PFSK-1 (cell line): ENCODE data around the gene RICTOR. TPM values are rescaled to one million over a fixed set of nuclear protein-coding genes. Genes with fewer than 3 reads are reported as not detected.

Source experiments
- FOXP2 ChIP-seq: optimal IDR thresholded peaks from 2 replicates; pipeline ENCODE3; 2011; ENCODE audit warnings: borderline replicate concordance, control low read depth, inconsistent platforms; ENCODE audit not compliant: insufficient read depth; ENCODE audit errors: extremely low read length, extremely low read depth
- POLR2AphosphoS5 ChIP-seq: IDR thresholded peaks from 2 replicates; pipeline ENCODE4 v1.6.1; 2012; ENCODE audit warnings: low read depth, mild to moderate bottlenecking, control low read depth, low read length, moderate library complexity
- SIN3A ChIP-seq: IDR thresholded peaks from 2 replicates; pipeline ENCODE4 v1.6.1; 2012; ENCODE audit warnings: mild to moderate bottlenecking, low read length, moderate library complexity, borderline replicate concordance; ENCODE audit not compliant: insufficient read depth
- TAF1 ChIP-seq: IDR thresholded peaks from 2 replicates; pipeline ENCODE4 v1.6.1; 2012; ENCODE audit warnings: low read length, control low read depth, borderline replicate concordance; ENCODE audit not compliant: insufficient read depth
- polyA plus RNA-seq: library from polyadenylated mRNA; unstranded; fragments of >200 nt; gene quantifications from one replicate; pipeline ENCODE4 v1.2.1, GENCODE V29; 2012; ENCODE audit warnings: low read depth, missing spikeins; ENCODE audit not compliant: insufficient read length
- TF ChIP-seq, protein P1 (sequence below), 2 experiments: IDR thresholded peaks; 2 replicates each; pipeline versions ENCODE4 v1.6.1 to v1.8.0; 2011 to 2012; ENCODE audit warnings: low read depth in 2 of 2, low read length in 2 of 2, control low read depth in 1 of 2, inconsistent platforms in 1 of 2, mild to moderate bottlenecking in 1 of 2, moderate library complexity in 1 of 2; ENCODE audit not compliant: insufficient read depth in 1 of 2

RICTOR gene, protein sequence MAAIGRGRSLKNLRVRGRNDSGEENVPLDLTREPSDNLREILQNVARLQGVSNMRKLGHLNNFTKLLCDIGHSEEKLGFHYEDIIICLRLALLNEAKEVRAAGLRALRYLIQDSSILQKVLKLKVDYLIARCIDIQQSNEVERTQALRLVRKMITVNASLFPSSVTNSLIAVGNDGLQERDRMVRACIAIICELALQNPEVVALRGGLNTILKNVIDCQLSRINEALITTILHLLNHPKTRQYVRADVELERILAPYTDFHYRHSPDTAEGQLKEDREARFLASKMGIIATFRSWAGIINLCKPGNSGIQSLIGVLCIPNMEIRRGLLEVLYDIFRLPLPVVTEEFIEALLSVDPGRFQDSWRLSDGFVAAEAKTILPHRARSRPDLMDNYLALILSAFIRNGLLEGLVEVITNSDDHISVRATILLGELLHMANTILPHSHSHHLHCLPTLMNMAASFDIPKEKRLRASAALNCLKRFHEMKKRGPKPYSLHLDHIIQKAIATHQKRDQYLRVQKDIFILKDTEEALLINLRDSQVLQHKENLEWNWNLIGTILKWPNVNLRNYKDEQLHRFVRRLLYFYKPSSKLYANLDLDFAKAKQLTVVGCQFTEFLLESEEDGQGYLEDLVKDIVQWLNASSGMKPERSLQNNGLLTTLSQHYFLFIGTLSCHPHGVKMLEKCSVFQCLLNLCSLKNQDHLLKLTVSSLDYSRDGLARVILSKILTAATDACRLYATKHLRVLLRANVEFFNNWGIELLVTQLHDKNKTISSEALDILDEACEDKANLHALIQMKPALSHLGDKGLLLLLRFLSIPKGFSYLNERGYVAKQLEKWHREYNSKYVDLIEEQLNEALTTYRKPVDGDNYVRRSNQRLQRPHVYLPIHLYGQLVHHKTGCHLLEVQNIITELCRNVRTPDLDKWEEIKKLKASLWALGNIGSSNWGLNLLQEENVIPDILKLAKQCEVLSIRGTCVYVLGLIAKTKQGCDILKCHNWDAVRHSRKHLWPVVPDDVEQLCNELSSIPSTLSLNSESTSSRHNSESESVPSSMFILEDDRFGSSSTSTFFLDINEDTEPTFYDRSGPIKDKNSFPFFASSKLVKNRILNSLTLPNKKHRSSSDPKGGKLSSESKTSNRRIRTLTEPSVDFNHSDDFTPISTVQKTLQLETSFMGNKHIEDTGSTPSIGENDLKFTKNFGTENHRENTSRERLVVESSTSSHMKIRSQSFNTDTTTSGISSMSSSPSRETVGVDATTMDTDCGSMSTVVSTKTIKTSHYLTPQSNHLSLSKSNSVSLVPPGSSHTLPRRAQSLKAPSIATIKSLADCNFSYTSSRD (N-terminal part only)
- polyA plus RNA-seq, result 4.1 TPM

DNA sequence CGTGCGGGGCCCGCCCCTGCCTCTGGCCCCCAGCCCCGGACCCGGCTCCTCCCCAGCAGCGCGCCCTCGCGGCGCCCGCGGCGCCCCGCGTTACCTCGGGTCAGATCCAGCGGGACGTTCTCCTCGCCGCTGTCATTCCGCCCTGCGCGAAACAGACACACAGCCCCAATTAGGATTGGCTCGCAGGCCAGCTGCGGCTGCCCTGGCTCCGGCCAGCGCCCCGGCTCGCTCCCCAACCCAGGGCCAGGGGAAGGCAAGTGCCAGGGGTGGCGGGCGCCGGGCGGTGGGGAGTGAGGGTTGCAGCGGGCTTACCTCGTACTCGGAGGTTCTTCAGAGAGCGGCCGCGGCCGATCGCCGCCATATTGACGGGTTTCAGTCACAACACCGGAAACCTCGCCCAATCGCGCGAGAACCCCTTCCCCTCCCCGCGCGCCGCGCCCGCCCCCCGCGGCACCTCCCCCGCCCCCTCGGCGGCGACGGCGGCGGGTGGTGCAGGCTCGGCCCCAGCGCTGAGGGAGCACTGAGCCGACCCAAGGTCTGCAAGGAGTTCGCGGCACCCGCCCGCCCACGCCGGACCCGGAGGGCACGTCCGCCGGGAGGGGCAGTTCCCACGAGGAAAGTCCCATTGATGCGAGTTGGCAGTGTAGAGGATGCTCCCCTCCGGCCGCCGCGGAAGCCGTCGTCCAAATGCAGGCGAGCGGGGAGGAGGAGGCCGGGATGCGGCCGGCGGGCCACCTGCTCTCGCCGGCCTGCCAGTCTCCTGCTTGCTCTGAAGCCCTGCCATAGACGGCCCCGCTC is at the start of gene RICTOR:
RICTOR (minus strand) TSS at position 383 of the 798 bp plus-strand sequence; CDS start at position 361, 22 bp downstream.
- TF ChIP-seq TAF1 (peak; percentile 87), SIN3A (0 out of 2 replicates have a peak, but pooled peaks have one; percentile 11), POLR2AphosphoS5 (peak; percentile 83), FOXP2 (peak; percentile 97)
- TF ChIP-seq, protein P1, sequence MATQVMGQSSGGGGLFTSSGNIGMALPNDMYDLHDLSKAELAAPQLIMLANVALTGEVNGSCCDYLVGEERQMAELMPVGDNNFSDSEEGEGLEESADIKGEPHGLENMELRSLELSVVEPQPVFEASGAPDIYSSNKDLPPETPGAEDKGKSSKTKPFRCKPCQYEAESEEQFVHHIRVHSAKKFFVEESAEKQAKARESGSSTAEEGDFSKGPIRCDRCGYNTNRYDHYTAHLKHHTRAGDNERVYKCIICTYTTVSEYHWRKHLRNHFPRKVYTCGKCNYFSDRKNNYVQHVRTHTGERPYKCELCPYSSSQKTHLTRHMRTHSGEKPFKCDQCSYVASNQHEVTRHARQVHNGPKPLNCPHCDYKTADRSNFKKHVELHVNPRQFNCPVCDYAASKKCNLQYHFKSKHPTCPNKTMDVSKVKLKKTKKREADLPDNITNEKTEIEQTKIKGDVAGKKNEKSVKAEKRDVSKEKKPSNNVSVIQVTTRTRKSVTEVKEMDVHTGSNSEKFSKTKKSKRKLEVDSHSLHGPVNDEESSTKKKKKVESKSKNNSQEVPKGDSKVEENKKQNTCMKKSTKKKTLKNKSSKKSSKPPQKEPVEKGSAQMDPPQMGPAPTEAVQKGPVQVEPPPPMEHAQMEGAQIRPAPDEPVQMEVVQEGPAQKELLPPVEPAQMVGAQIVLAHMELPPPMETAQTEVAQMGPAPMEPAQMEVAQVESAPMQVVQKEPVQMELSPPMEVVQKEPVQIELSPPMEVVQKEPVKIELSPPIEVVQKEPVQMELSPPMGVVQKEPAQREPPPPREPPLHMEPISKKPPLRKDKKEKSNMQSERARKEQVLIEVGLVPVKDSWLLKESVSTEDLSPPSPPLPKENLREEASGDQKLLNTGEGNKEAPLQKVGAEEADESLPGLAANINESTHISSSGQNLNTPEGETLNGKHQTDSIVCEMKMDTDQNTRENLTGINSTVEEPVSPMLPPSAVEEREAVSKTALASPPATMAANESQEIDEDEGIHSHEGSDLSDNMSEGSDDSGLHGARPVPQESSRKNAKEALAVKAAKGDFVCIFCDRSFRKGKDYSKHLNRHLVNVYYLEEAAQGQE (IDR thresholded peaks at IDR 0.05; ENCODE audit: insufficient read depth in 1 of 2, low read depth in 2 of 2, low read length in 2 of 2), result no peak

DNA sequence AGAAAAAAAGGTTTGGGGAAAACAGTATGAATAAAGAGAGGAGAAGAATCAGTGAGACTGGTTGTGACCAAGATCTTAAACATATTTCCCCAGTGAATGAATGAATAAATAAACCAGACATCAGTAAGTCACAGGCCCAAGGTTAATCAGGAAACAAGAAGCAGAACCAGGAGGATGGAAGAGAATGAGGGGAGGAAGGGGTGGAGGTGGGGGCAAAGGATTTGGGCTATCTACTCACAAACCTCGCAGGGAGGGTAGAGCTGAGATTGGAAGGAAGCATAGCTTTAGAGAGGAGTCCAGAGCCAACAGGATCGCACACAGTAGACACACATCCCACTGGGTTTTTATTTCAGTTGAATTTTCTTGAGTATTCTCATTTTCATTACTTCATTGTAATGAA is 47.7 kb upstream of the RICTOR start:
- TF ChIP-seq FOXP2 (no peak), SIN3A (no peak), TAF1 (no peak), POLR2AphosphoS5 (no peak)
- TF ChIP-seq, protein P1 (IDR thresholded peaks at IDR 0.05; ENCODE audit: insufficient read depth in 1 of 2, low read depth in 2 of 2, low read length in 2 of 2), result no peak

DNA sequence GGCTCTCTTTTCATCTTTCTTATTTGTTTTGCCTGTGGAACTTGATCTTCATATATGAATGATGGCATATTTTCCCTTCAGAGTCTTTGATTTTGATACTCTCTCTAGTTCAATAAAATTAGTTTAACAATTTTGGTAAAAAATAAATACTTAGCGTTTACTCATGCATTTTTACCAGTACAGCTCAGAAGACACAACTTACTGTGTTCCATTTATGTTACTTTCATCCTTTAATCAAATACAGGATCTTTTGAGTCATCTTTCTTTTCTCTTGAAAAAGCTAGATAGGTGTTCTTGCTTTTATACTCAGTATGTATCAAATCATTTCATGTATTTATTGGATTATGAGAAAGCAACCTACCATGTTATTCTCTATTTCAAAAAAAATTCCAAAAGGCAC is 47.1 kb upstream of the RICTOR start:
- TF ChIP-seq, protein P1 (IDR thresholded peaks at IDR 0.05; ENCODE audit: insufficient read depth in 1 of 2, low read depth in 2 of 2, low read length in 2 of 2), result no peak
- no peak for TF ChIP-seq TAF1
- TF ChIP-seq SIN3A, result no peak
- TF ChIP-seq POLR2AphosphoS5, result no peak
- no peak for TF ChIP-seq FOXP2

DNA sequence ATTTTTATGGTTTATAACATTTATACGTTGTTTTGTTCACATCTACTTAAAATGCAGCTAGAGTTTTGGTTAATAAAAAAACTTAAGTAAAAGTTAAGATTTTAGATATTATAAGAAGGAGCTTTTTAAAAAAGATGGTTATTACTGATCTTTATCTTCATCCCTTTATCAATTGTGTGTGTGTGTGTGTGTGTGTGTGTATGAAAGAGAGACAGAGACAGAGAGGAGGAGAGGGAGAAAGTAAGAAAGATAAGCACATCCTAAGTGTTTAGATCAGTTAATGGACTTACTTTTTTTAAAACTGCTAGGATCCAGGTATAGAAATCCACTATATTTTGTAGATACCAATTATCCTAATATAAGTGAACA is 45.8 kb upstream of the RICTOR start:
- no peak for TF ChIP-seq SIN3A
- TF ChIP-seq, protein P1 (IDR thresholded peaks at IDR 0.05; ENCODE audit: insufficient read depth in 1 of 2, low read depth in 2 of 2, low read length in 2 of 2), result no peak
- TF ChIP-seq FOXP2, result no peak
- TF ChIP-seq TAF1, result no peak
- TF ChIP-seq POLR2AphosphoS5, result no peak
